H9 (cell line): Measurements from ENCODE around the gene FLNA. TPM values are rescaled to one million over a fixed set of nuclear protein-coding genes. Genes with fewer than 3 reads are reported as not detected.

Experiments used
- DNase-seq: peaks from one replicate; pipeline ENCODE4 v3.0.0-alpha.2; 2017
- H2AFZ ChIP-seq: one replicate; pipeline ENCODE4 v1.6.1; 2013; ENCODE audit warnings: mild to moderate bottlenecking, low read length, control low read depth, moderate library complexity
- H2AK5ac ChIP-seq: 2 replicates; pipeline ENCODE4 v1.6.1; 2013; ENCODE audit warnings: low read length, control low read depth, mixed read lengths; ENCODE audit not compliant: insufficient read length
- H2BK120ac ChIP-seq: one replicate; pipeline ENCODE4 v1.6.1; 2013; ENCODE audit warnings: low read depth, mild to moderate bottlenecking, low read length, control low read depth, inconsistent platforms; ENCODE audit not compliant: poor library complexity, severe bottlenecking
- H2BK12ac ChIP-seq: 2 replicates; pipeline ENCODE4 v1.6.1; 2013; ENCODE audit warnings: low read length, control low read depth, mixed read lengths, low read depth; ENCODE audit not compliant: insufficient read length
- H2BK15ac ChIP-seq: 2 replicates; pipeline ENCODE4 v1.6.1; 2013; ENCODE audit warnings: low read depth, low read length, control low read depth
- H2BK20ac ChIP-seq: one replicate; pipeline ENCODE4 v1.6.1; 2013; ENCODE audit warnings: low read depth, mild to moderate bottlenecking, low read length, control low read depth, inconsistent platforms; ENCODE audit not compliant: poor library complexity, severe bottlenecking
- H2BK5ac ChIP-seq: 2 replicates; pipeline ENCODE4 v1.6.1; 2013; ENCODE audit warnings: low read length, control low read depth, mixed read lengths; ENCODE audit not compliant: insufficient read length
- H3K14ac ChIP-seq: 2 replicates; pipeline ENCODE4 v1.6.1; 2013; ENCODE audit warnings: low read length, control low read depth; ENCODE audit not compliant: insufficient read depth
- H3K18ac ChIP-seq: 2 replicates; pipeline ENCODE4 v1.6.1; 2013; ENCODE audit warnings: low read depth, mild to moderate bottlenecking, mixed read lengths, low read length, control low read depth; ENCODE audit not compliant: insufficient read length
- H3K23ac ChIP-seq: 2 replicates; pipeline ENCODE4 v1.6.1; 2013; ENCODE audit warnings: low read length, control low read depth, mixed read lengths, low read depth; ENCODE audit not compliant: insufficient read length
- H3K23me2 ChIP-seq: 2 replicates; pipeline ENCODE4 v1.6.1; 2013; ENCODE audit warnings: low read depth, mild to moderate bottlenecking, mixed read lengths, low read length, control low read depth; ENCODE audit not compliant: insufficient read length, poor library complexity, severe bottlenecking
- H3K27ac ChIP-seq: 2 replicates; pipeline ENCODE4 v1.5.1; 2013; ENCODE audit warnings: low read length, control low read depth, mixed read lengths, low read depth; ENCODE audit not compliant: insufficient read length
- H3K27me3 ChIP-seq: 2 replicates; pipeline ENCODE4 v1.6.1; 2013; ENCODE audit warnings: low read length, control low read depth, inconsistent platforms; ENCODE audit not compliant: insufficient read depth
- H3K4ac ChIP-seq: 2 replicates; pipeline ENCODE4 v1.6.1; 2013; ENCODE audit warnings: low read depth, mild to moderate bottlenecking, control low read depth, inconsistent platforms, low read length, moderate library complexity
- H3K4me1 ChIP-seq: 2 replicates; pipeline ENCODE4 v1.6.1; 2013; ENCODE audit warnings: low read length, control low read depth, inconsistent platforms; ENCODE audit not compliant: insufficient read depth
- H3K4me2 ChIP-seq: 2 replicates; pipeline ENCODE4 v1.6.1; 2013; ENCODE audit warnings: low read length, control low read depth, mixed read lengths; ENCODE audit not compliant: insufficient read length, insufficient read depth
- H3K56ac ChIP-seq: 2 replicates; pipeline ENCODE4 v1.6.1; 2013; ENCODE audit warnings: low read depth, mild to moderate bottlenecking, mixed read lengths, low read length, control low read depth; ENCODE audit not compliant: insufficient read length
- H3K79me1 ChIP-seq: 2 replicates; pipeline ENCODE4 v1.6.1; 2013; ENCODE audit warnings: low read depth, mild to moderate bottlenecking, moderate library complexity, low read length, control low read depth, inconsistent platforms; ENCODE audit not compliant: insufficient read depth, poor library complexity, severe bottlenecking
- H3K79me2 ChIP-seq: 2 replicates; pipeline ENCODE4 v1.6.1; 2013; ENCODE audit warnings: low read length, control low read depth, inconsistent platforms; ENCODE audit not compliant: insufficient read depth
- H3K9ac ChIP-seq: 2 replicates; pipeline ENCODE4 v1.6.1; 2013; ENCODE audit warnings: low read length, control low read depth, mixed read lengths; ENCODE audit not compliant: insufficient read length; ENCODE audit errors: extremely low read depth
- H3K9me3 ChIP-seq: one replicate; pipeline ENCODE4 v1.6.1; 2013; ENCODE audit warnings: low read depth, low read length, inconsistent platforms; ENCODE audit not compliant: control insufficient read depth
- H3T11ph ChIP-seq: one replicate; pipeline ENCODE4 v1.6.1; 2013; ENCODE audit warnings: mild to moderate bottlenecking, low read length, control low read depth, inconsistent platforms
- H4K20me1 ChIP-seq: one replicate; pipeline ENCODE4 v1.6.1; 2013; ENCODE audit not compliant: control insufficient read depth, insufficient read length, insufficient read depth
- H4K5ac ChIP-seq: 2 replicates; pipeline ENCODE4 v1.6.1; 2013; ENCODE audit warnings: low read depth, mild to moderate bottlenecking, mixed read lengths, low read length, control low read depth; ENCODE audit not compliant: insufficient read length
- H4K8ac ChIP-seq: replicated peaks from 2 replicates; pipeline ENCODE4 v1.6.1; 2013; ENCODE audit warnings: low read length, control low read depth, mixed read lengths, low read depth; ENCODE audit not compliant: insufficient read length
- H4K91ac ChIP-seq: 2 replicates; pipeline ENCODE4 v1.6.1; 2013; ENCODE audit warnings: low read depth, mild to moderate bottlenecking, moderate library complexity, mixed read lengths, low read length, control low read depth; ENCODE audit not compliant: insufficient read length
- H3K27ac Mint-ChIP-seq, 3 experiments: 2 replicates in 2 of 3; 3 replicates in 1 of 3; pipeline ENCODE4 v1.8.0; 2020 to 2021; ENCODE audit warnings: mixed read lengths in 3 of 3, mild to moderate bottlenecking in 1 of 3, moderate library complexity in 1 of 3
- H3K27me3 Mint-ChIP-seq: 2 replicates; pipeline ENCODE4 v1.8.0; 2021; ENCODE audit warnings: low read depth, mild to moderate bottlenecking, moderate library complexity, mixed read lengths
- H3K36me3 Mint-ChIP-seq, 3 experiments: 2 replicates in 2 of 3; 3 replicates in 1 of 3; pipeline ENCODE4 v1.8.0; 2020 to 2021; ENCODE audit warnings: low read depth in 3 of 3, mixed read lengths in 3 of 3; ENCODE audit not compliant: insufficient read depth in 1 of 3
- H3K4me1 Mint-ChIP-seq, 2 experiments: 2 replicates each; pipeline ENCODE4 v1.8.0; 2020; ENCODE audit warnings: mixed read lengths in 2 of 2
- H3K4me3 Mint-ChIP-seq, 2 experiments: 2 replicates in 1 of 2; 3 replicates in 1 of 2; pipeline ENCODE4 v1.8.0; 2020 to 2021; ENCODE audit warnings: mild to moderate bottlenecking in 2 of 2, mixed read lengths in 2 of 2, moderate library complexity in 1 of 2
- H3K9me3 Mint-ChIP-seq, 2 experiments: 2 replicates in 1 of 2; 3 replicates in 1 of 2; pipeline ENCODE4 v1.8.0; 2020; ENCODE audit warnings: mild to moderate bottlenecking in 2 of 2, mixed read lengths in 2 of 2, moderate library complexity in 1 of 2
- CTCF ChIP-seq: fragments of 200-600 bp; sonication (generic); conservative IDR thresholded peaks from 3 replicates; pipeline ENCODE4 v1.8.0; 2021; ENCODE audit warnings: antibody characterized with exemption, mild to moderate bottlenecking
- WGBS: extraction: QIAGEN DNeasy Blood & Tissue Kit; methylation state at CpG from one replicate; pipeline ENCODE4 v1.1.7; 2013; ENCODE audit warnings: missing lambda C conversion rate, low lambda C conversion rate, mixed read lengths; ENCODE audit not compliant: insufficient read length; ENCODE audit errors: extremely low coverage; 5-methylcytosine and 5-hydroxymethylcytosine counted together
- total RNA-seq: library from RNA; stranded (reverse); gene quantifications from 2 replicates; pipeline ENCODE4 v1.2.1, GENCODE V29; 2021

The FLNA gene
- total RNA-seq, 1 experiment from 2014 or later, result 957 TPM

GRCh38 chrX:154365997-154366665 is 8.3 kb downstream of the FLNA start:
- DNase-seq, result no peak
- Mint-ChIP-seq H3K9me3 (peaks cover 42 to 60% of the 10 kb centered on the region in 2 experiments), H3K4me3 (no peak overlapping the region), H3K27me3 (peaks cover 8% of the 10 kb centered on the region), H3K27ac (no peak overlapping the region), H3K4me1 (0 out of 4 replicates have a peak, but pooled peaks cover 0 to 5% of the 10 kb centered on the region in 2 experiments), H3K36me3 (peaks cover 43 to 74% (median 72%) of the 10 kb centered on the region in 3 experiments)
- H3K23me2 ChIP-seq, result peaks cover 3% of the 10 kb centered on the region
- H4K8ac ChIP-seq, result no peak overlapping the region
- H2BK5ac ChIP-seq, result no peak overlapping the region
- no peak for TF ChIP-seq CTCF
- no peak overlapping the region; the same call in 1 of the 2 replicates for H3K14ac ChIP-seq
- no peak overlapping the region for H3K4ac ChIP-seq
- no peak overlapping the region for H2AK5ac ChIP-seq
- no peak overlapping the region for H3K18ac ChIP-seq
- H2BK120ac ChIP-seq, result no peak overlapping the region
- H3K79me2 ChIP-seq, result peaks cover 17% of the 10 kb centered on the region; the same call in 1 of the 2 replicates
- H3K56ac ChIP-seq, result no peak overlapping the region
- no peaks in the 10 kb centered on the region for H3K4me1 ChIP-seq
- no peak overlapping the region for H2BK15ac ChIP-seq
- H3K4me2 ChIP-seq, result no peak overlapping the region
- no peaks in the 10 kb centered on the region for H4K20me1 ChIP-seq
- H4K5ac ChIP-seq, result no peak overlapping the region
- H3K27me3 ChIP-seq, result no peaks in the 10 kb centered on the region
- no peak overlapping the region for H2BK12ac ChIP-seq
- H3K79me1 ChIP-seq, result no peaks in the 10 kb centered on the region
- no peak overlapping the region for H4K91ac ChIP-seq
- no peak overlapping the region for H3K23ac ChIP-seq
- H3K9me3 ChIP-seq, result peaks cover 9% of the 10 kb centered on the region
- H2AFZ ChIP-seq, result no peak overlapping the region
- H3T11ph ChIP-seq, result no peak overlapping the region
- H3K27ac ChIP-seq, result no peak overlapping the region
- no CpG with 5 or more reads among the region's 32 CpGs for WGBS
- no peak overlapping the region for H3K9ac ChIP-seq
- H2BK20ac ChIP-seq, result no peak overlapping the region
